Muscle layer of colon (tissue), 2 donors: Measurements from ENCODE around the gene ADARB2.
A peak's percentile ranks its signal among the peaks of the same experiment; 100 is the strongest.
"Not testable (repeated sequence)": the region's sequence is repeated elsewhere in the genome, so short reads cannot be mapped to it uniquely, and the experiment has no call there.

Source experiments
- H3K27ac ChIP-seq: one replicate; pipeline ENCODE4 v1.7.0; 2013; ENCODE audit warnings: low read depth, mild to moderate bottlenecking, low read length, moderate library complexity
- H3K27me3 ChIP-seq, 2 donors: one replicate each; pipeline ENCODE4 v1.7.0; 2013; ENCODE audit warnings: low read length in 2 of 2, mild to moderate bottlenecking in 2 of 2; ENCODE audit not compliant: insufficient read depth in 2 of 2, control insufficient read depth in 1 of 2
- H3K36me3 ChIP-seq: one replicate; pipeline ENCODE4 v1.7.0; 2013; ENCODE audit warnings: mild to moderate bottlenecking, low read length; ENCODE audit not compliant: insufficient read depth
- H3K4me1 ChIP-seq: one replicate; pipeline ENCODE4 v1.7.0; 2013; ENCODE audit warnings: mild to moderate bottlenecking, low read length; ENCODE audit not compliant: insufficient read depth
- H3K4me3 ChIP-seq, 2 donors: one replicate each; pipeline ENCODE4 v1.7.0; 2013; ENCODE audit warnings: low read length in 2 of 2, low read depth in 1 of 2, mild to moderate bottlenecking in 1 of 2, moderate library complexity in 1 of 2
- H3K9ac ChIP-seq: one replicate; pipeline ENCODE4 v1.7.0; 2013; ENCODE audit warnings: low read length
- H3K9me3 ChIP-seq: one replicate; pipeline ENCODE4 v1.7.0; 2013; ENCODE audit warnings: mild to moderate bottlenecking, low read length
- donor health status: abdominal sarcoma.
- donor health status: Adenocarcinoma of cecum.

Gene ADARB2

GRCh38 chr10:1737222-1738061, at the start of gene ADARB2:
ADARB2 (minus strand) TSS chr10:1737525.
- H3K4me3 ChIP-seq, result peak within 1 kb of the TSS in 1 of 2 donors; percentile 20
- H3K9ac ChIP-seq, result no peak within 1 kb of the TSS
- H3K27ac ChIP-seq, result no peak within 1 kb of the TSS
- H3K4me1 ChIP-seq, result no peaks in the 10 kb centered on the region
- peaks cover 8 to 29% of the 10 kb centered on the region in 2 donors for H3K27me3 ChIP-seq
- no peaks in the 10 kb centered on the region for H3K9me3 ChIP-seq
- H3K36me3 ChIP-seq, result no peaks in the 10 kb centered on the region

GRCh38 chr10:1785835-1786234, 48.5 kb upstream of the ADARB2 start:
- no peak overlapping the region for H3K27ac ChIP-seq
- H3K4me3 ChIP-seq, result no peak overlapping the region

GRCh38 chr10:1782841-1783240, 45.5 kb upstream of the ADARB2 start:
- no peaks in the 10 kb centered on the region for H3K9me3 ChIP-seq
- no peaks in the 10 kb centered on the region for H3K4me1 ChIP-seq
- H3K4me3 ChIP-seq, result no peak overlapping the region
- no peaks in the 10 kb centered on the region for H3K36me3 ChIP-seq
- H3K9ac ChIP-seq, result no peak overlapping the region
- no peaks in the 10 kb centered on the region for H3K27me3 ChIP-seq
- no peak overlapping the region for H3K27ac ChIP-seq

More at GRCh38 chr10:1785835-1786234, 48.5 kb upstream of the ADARB2 start:
- no peaks in the 10 kb centered on the region for H3K36me3 ChIP-seq
- no peaks in the 10 kb centered on the region for H3K27me3 ChIP-seq
- no peaks in the 10 kb centered on the region for H3K9me3 ChIP-seq
- no peaks in the 10 kb centered on the region for H3K4me1 ChIP-seq
- no peak overlapping the region for H3K9ac ChIP-seq

- H3K27me3 ChIP-seq, result no peaks in the 10 kb centered on the region
- H3K4me1 ChIP-seq, result no peaks in the 10 kb centered on the region
- H3K36me3 ChIP-seq, result no peaks in the 10 kb centered on the region
- no peaks in the 10 kb centered on the region for H3K9me3 ChIP-seq
- no peak overlapping the region for H3K27ac ChIP-seq
- no peak overlapping the region for H3K9ac ChIP-seq
- no peak overlapping the region for H3K4me3 ChIP-seq
Observed at GRCh38 chr10:1779796-1780195, 42.5 kb upstream of the ADARB2 start.

- Histone ChIP-seq H3K27ac (no peak overlapping the region), H3K27me3 (no peaks in the 10 kb centered on the region), H3K4me3 (no peak overlapping the region), H3K9ac (no peak overlapping the region), H3K9me3 (no peaks in the 10 kb centered on the region), H3K4me1 (no peaks in the 10 kb centered on the region), H3K36me3 (no peaks in the 10 kb centered on the region)
Observed at GRCh38 chr10:1778375-1778969, 41.1 kb upstream of the ADARB2 start.

GRCh38 chr10:1776127-1776662, 38.9 kb upstream of the ADARB2 start:
- Histone ChIP-seq H3K9ac (no peak overlapping the region), H3K36me3 (no peaks in the 10 kb centered on the region), H3K4me1 (no peaks in the 10 kb centered on the region), H3K9me3 (no peaks in the 10 kb centered on the region), H3K4me3 (no peak overlapping the region), H3K27ac (no peak overlapping the region), H3K27me3 (no peaks in the 10 kb centered on the region)

GRCh38 chr10:1774796-1775195, 37.5 kb upstream of the ADARB2 start:
- H3K27me3 ChIP-seq, result no peaks in the 10 kb centered on the region
- no peaks in the 10 kb centered on the region for H3K4me1 ChIP-seq
- H3K9me3 ChIP-seq, result no peaks in the 10 kb centered on the region
- H3K4me3 ChIP-seq, result no peak overlapping the region
- no peaks in the 10 kb centered on the region for H3K36me3 ChIP-seq
- H3K27ac ChIP-seq, result no peak overlapping the region
- H3K9ac ChIP-seq, result no peak overlapping the region

- not testable (repeated sequence) for H3K27me3 ChIP-seq, H3K27ac ChIP-seq, H3K9me3 ChIP-seq, H3K9ac ChIP-seq, H3K4me3 ChIP-seq, H3K4me1 ChIP-seq, H3K36me3 ChIP-seq
Observed at GRCh38 chr10:1773204-1773603, 35.9 kb upstream of the ADARB2 start.

GRCh38 chr10:1766049-1766448, 28.7 kb upstream of the ADARB2 start:
- Histone ChIP-seq H3K9ac (no peak overlapping the region), H3K9me3 (no peaks in the 10 kb centered on the region), H3K4me3 (no peak overlapping the region), H3K36me3 (no peaks in the 10 kb centered on the region), H3K27me3 (no peaks in the 10 kb centered on the region), H3K27ac (no peak overlapping the region), H3K4me1 (no peaks in the 10 kb centered on the region)

- Histone ChIP-seq H3K36me3 (no peaks in the 10 kb centered on the region), H3K4me3 (no peak overlapping the region), H3K4me1 (no peaks in the 10 kb centered on the region), H3K9me3 (no peaks in the 10 kb centered on the region), H3K9ac (no peak overlapping the region), H3K27ac (no peak overlapping the region), H3K27me3 (no peaks in the 10 kb centered on the region)
Observed at GRCh38 chr10:1762076-1762475, 24.8 kb upstream of the ADARB2 start.

GRCh38 chr10:1754506-1755153, 17.3 kb upstream of the ADARB2 start:
- Histone ChIP-seq H3K36me3 (no peaks in the 10 kb centered on the region), H3K27ac (no peak overlapping the region), H3K9me3 (no peaks in the 10 kb centered on the region), H3K4me1 (no peaks in the 10 kb centered on the region), H3K9ac (no peak overlapping the region), H3K27me3 (no peaks in the 10 kb centered on the region), H3K4me3 (no peak overlapping the region)
